ENCODE measurements around the gene SOX13.

GRCh38 chr1:204126956-204127355 lies 54.0 kb downstream of the SOX13 start:
- TF ChIP-seq CTCF (IDR thresholded peaks at IDR 0.05) (no peak), ZFX (IDR thresholded peaks at IDR 0.05; ENCODE audit: borderline replicate concordance) (no peak)
